ENCODE data around the gene CAPS. TPM values are rescaled to one million over a fixed set of nuclear protein-coding genes. Genes with fewer than 3 reads are reported as not detected.

CAPS gene
- polyA plus RNA-seq, 1 donor: 21.8 TPM

GRCh38 chr19:5908773-5909442 is 5.1 kb upstream of the CAPS start:
- DNase-seq: no peak

- no peak for DNase-seq
These were observed 3.5 kb upstream of the CAPS start for GRCh38 chr19:5910638-5910907.

GRCh38 chr19:5911366-5911765 is 2.7 kb upstream of the CAPS start:
- no peak for DNase-seq

GRCh38 chr19:5914358-5914774 is 312 bp downstream of the CAPS start:
- no peak for DNase-seq

GRCh38 chr19:5914946-5915781 is 1.1 kb downstream of the CAPS start:
- no peak for DNase-seq

- DNase-seq: no peak
These were observed 1.7 kb downstream of the CAPS start for GRCh38 chr19:5915782-5916165.

- DNase-seq: no peak
These were observed 2.2 kb downstream of the CAPS start for GRCh38 chr19:5916181-5916708.

GRCh38 chr19:5917431-5918107 is 3.5 kb downstream of the CAPS start:
- no peak for DNase-seq

GRCh38 chr19:5918463-5919079 is 4.5 kb downstream of the CAPS start:
- DNase-seq: no peak

- no peak for DNase-seq
These were observed 7.6 kb downstream of the CAPS start for GRCh38 chr19:5921516-5922160.

GRCh38 chr19:5922161-5922545 is 8.1 kb downstream of the CAPS start:
- DNase-seq: no peak

- DNase-seq: no peak
These were observed 9.3 kb downstream of the CAPS start for GRCh38 chr19:5923356-5923755.

GRCh38 chr19:5925830-5926427 is 11.9 kb downstream of the CAPS start:
- DNase-seq: no peak

GRCh38 chr19:5926641-5927440 is 12.8 kb downstream of the CAPS start:
- no peak for DNase-seq

GRCh38 chr19:5927441-5927821 is 13.4 kb downstream of the CAPS start:
- DNase-seq: no peak

- DNase-seq: no peak
These were observed 15.1 kb downstream of the CAPS start for GRCh38 chr19:5929179-5929578.

- DNase-seq: no peak
These were observed 15.6 kb downstream of the CAPS start for GRCh38 chr19:5929625-5930024.

GRCh38 chr19:5931251-5931650 is 17.2 kb downstream of the CAPS start:
- DNase-seq: no peak

GRCh38 chr19:5932146-5932545 is 18.1 kb downstream of the CAPS start:
- DNase-seq: no peak

- DNase-seq: no peak
These were observed 18.7 kb downstream of the CAPS start for GRCh38 chr19:5932609-5933262.

Measured in left kidney (tissue), 2 donors.